HG03064 (cell line): ENCODE data around the gene KIF1C.
"Not testable (repeated sequence)": the region's sequence is repeated elsewhere in the genome, so short reads cannot be mapped to it uniquely, and the experiment has no call there.

ENCODE experiments used
- ATAC-seq: cut with Tn5 transposase; IDR thresholded peaks from one replicate; pipeline ENCODE4 v1.9.1; 2021; ENCODE audit warnings: low read depth; ENCODE audit not compliant: unreplicated experiment

KIF1C gene

GRCh38 chr17:4999430-5000093 is 1.8 kb downstream of the KIF1C start:
- ATAC-seq, result no peak

- ATAC-seq, result no peak
Measured at GRCh38 chr17:5000237-5000639, 2.5 kb downstream of the KIF1C start.

GRCh38 chr17:5002121-5002788 is 4.5 kb downstream of the KIF1C start:
- ATAC-seq, result no peak

GRCh38 chr17:5003214-5003867 is 5.6 kb downstream of the KIF1C start:
- ATAC-seq, result no peak

- no peak for ATAC-seq
Measured at GRCh38 chr17:5011928-5012327, 14.2 kb downstream of the KIF1C start.

- ATAC-seq, result no peak
Measured at GRCh38 chr17:5014357-5014756, 16.6 kb downstream of the KIF1C start.

- ATAC-seq, result no peak
Measured at GRCh38 chr17:5019475-5019956, 21.8 kb downstream of the KIF1C start.

GRCh38 chr17:5020502-5021023 is 22.8 kb downstream of the KIF1C start:
- ATAC-seq, result no peak

GRCh38 chr17:5022171-5022711 is 24.5 kb downstream of the KIF1C start:
- ATAC-seq, result no peak

DNA sequence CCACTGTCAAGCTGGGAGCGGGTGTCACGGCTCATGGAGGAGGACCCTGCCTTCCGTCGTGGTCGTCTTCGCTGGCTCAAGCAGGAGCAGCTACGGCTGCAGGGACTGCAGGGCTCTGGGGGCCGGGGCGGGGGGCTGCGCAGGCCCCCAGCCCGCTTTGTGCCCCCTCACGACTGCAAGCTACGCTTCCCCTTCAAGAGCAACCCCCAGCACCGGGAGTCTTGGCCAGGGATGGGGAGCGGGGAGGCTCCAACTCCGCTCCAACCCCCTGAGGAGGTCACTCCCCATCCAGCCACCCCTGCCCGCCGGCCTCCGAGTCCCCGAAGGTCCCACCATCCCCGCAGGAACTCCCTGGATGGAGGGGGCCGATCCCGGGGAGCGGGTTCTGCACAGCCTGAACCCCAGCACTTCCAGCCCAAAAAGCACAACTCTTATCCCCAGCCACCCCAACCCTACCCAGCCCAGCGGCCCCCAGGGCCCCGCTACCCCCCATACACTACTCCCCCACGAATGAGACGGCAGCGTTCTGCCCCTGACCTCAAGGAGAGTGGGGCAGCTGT is 25.9 kb downstream of the KIF1C start:
- ATAC-seq, result no peak

GRCh38 chr17:5024604-5025003 is 26.9 kb downstream of the KIF1C start:
- no peak for ATAC-seq

DNA sequence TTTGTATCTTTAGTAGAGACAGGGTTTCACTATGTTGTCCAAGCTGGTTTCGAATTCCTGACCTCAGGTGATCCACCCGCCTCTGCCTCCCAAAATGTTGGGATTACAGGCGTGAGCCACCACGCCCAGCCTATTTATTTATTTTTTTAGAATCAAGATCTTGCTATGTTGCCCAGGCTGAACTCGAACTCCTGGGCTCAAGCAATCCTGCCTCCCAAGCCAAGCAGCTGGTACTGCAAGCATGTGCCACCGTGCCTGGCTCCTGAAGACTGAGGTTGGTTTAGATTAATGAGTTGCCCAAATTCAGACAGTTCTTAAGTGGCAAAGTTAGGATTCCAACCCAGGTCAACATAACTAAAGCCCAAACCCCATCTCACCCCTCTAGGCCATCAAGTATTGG is 29.5 kb downstream of the KIF1C start:
- ATAC-seq, result no peak

- no peak for ATAC-seq
Measured at GRCh38 chr17:5027916-5028315, 30.2 kb downstream of the KIF1C start.

GRCh38 chr17:5030168-5030567 is 32.4 kb downstream of the KIF1C start:
- not testable (repeated sequence) for ATAC-seq

GRCh38 chr17:5031365-5032082 is 33.8 kb downstream of the KIF1C start:
- ATAC-seq, result no peak

DNA sequence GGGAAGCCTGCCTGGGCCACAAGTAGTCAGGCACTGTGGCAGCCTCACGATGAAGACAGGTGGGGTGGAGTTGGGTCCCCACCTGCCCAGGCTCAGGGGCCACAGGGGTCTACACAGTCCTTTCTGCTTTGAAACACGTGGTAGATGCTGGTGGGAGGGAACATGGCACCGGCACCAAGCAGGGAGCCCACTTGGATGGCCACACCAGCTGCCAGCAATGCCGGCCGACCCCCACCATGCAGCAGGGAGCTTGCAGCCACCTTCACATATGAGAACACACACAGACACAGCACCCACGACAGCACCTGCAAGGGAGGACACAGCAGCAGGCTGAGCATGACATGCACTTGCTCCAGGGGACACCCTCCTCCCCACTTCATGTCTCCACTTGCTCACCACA is 35.1 kb downstream of the KIF1C start:
- no peak for ATAC-seq

GRCh38 chr17:5033352-5034015 is 35.7 kb downstream of the KIF1C start:
- ATAC-seq, result no peak

GRCh38 chr17:5034063-5034462 is 36.3 kb downstream of the KIF1C start:
- ATAC-seq, result no peak

- ATAC-seq, result no peak
Measured at GRCh38 chr17:5034651-5035050, 36.9 kb downstream of the KIF1C start.

GRCh38 chr17:5035315-5035714 is 37.6 kb downstream of the KIF1C start, which contains the start of gene SLC52A1:
Gene SLC52A1, minus strand, starts transcription at chr17:5035426. Its CDS starts 820 bp downstream, at chr17:5034606.
- ATAC-seq, result no peak
